Gastrocnemius medialis (tissue), 4 donors: ENCODE measurements around the gene TLL2. TPM values are rescaled to one million over a fixed set of nuclear protein-coding genes. Genes with fewer than 3 reads are reported as not detected.

Source experiments
- ATAC-seq, 2 donors: fragments of 150-250 bp; one replicate each; pipeline ENCODE4 v1.9.1; 2016
- DNase-seq, 2 donors: peaks; one replicate each; pipeline ENCODE4 v3.0.0-alpha.2; 2019
- H3K27ac ChIP-seq, 4 donors: fragments of 200-600 bp; sonication (generic); 1 replicate in 1 of 4; 2 replicates in 3 of 4; pipeline ENCODE4 v1.5.1; 2016 to 2018; ENCODE audit warnings: mild to moderate bottlenecking in 2 of 4, moderate library complexity in 1 of 4
- H3K27me3 ChIP-seq, 3 donors: fragments of 200-600 bp; sonication (generic) in 2 of 3; 1 replicate in 1 of 3; 2 replicates in 2 of 3; pipeline versions ENCODE4 v1.5.1 to v1.6.0; 2016 to 2019; ENCODE audit warnings: mild to moderate bottlenecking in 1 of 3, moderate library complexity in 1 of 3
- H3K36me3 ChIP-seq, 2 donors: fragments of 200-600 bp; sonication (generic) in 1 of 2; one replicate each; pipeline ENCODE4 v1.5.1; 2017 to 2018
- H3K4me1 ChIP-seq, 2 donors: fragments of 200-600 bp; sonication (generic) in 1 of 2; one replicate each; pipeline ENCODE4 v1.5.1; 2016 to 2017; ENCODE audit warnings: mild to moderate bottlenecking in 2 of 2
- H3K4me3 ChIP-seq, 4 donors: fragments of 200-600 bp; sonication (generic) in 3 of 4; 1 replicate in 1 of 4; 2 replicates in 3 of 4; pipeline ENCODE4 v1.5.1; 2016 to 2019; ENCODE audit warnings: mild to moderate bottlenecking in 2 of 4
- H3K9me3 ChIP-seq, 3 donors: fragments of 200-600 bp; sonication (generic) in 2 of 3; 1 replicate in 1 of 3; 2 replicates in 2 of 3; pipeline ENCODE4 v1.5.1; 2016 to 2019
- POLR2A ChIP-seq, 2 donors: fragments of 450-650 bp; IDR thresholded peaks; one replicate each; pipeline ENCODE4 v1.6.1; 2017; ENCODE audit warnings: antibody characterized with exemption in 2 of 2, mild to moderate bottlenecking in 2 of 2, moderate library complexity in 2 of 2
- in situ Hi-C, 4 donors: fragments of 200-750 bp; cut with MboI; loops; one replicate each; pipeline versions ENCODE4 v1.15.0 to v1.8.0; 2017; ENCODE audit warnings: low sequenced_read_pairs in 4 of 4
- intact Hi-C: fragments of 100-400 bp; cut with DNase I; formaldehyde crosslinking; loops from one replicate; pipeline ENCODE4 v1.15.1; 2023; ENCODE audit warnings: low total_unique reads
- total RNA-seq, 4 donors: library from RNA; depleted of rRNA; stranded (reverse); fragments of >200 nt; gene quantifications; one replicate each; pipeline versions ENCODE4 v1.1.0 to v1.2.3, GENCODE V29; 2016
- TF ChIP-seq, protein P1 (sequence below), 5 experiments: fragments of 450-650 bp in 3 of 5; fragments of 200-600 bp in 2 of 5; sonication (generic) in 2 of 5; IDR thresholded peaks in 4 of 5; conservative IDR thresholded peaks in 1 of 5; 1 replicate in 4 of 5; 2 replicates in 1 of 5; pipeline ENCODE4 v1.5.1; 2016 to 2019; ENCODE audit warnings: antibody characterized with exemption in 5 of 5, mild to moderate bottlenecking in 3 of 5, moderate library complexity in 3 of 5

Gene TLL2
- total RNA-seq, 4 donors from 2014 or later = 0.10 to 1.0 (median 0.44) TPM; not detected in 1

DNA sequence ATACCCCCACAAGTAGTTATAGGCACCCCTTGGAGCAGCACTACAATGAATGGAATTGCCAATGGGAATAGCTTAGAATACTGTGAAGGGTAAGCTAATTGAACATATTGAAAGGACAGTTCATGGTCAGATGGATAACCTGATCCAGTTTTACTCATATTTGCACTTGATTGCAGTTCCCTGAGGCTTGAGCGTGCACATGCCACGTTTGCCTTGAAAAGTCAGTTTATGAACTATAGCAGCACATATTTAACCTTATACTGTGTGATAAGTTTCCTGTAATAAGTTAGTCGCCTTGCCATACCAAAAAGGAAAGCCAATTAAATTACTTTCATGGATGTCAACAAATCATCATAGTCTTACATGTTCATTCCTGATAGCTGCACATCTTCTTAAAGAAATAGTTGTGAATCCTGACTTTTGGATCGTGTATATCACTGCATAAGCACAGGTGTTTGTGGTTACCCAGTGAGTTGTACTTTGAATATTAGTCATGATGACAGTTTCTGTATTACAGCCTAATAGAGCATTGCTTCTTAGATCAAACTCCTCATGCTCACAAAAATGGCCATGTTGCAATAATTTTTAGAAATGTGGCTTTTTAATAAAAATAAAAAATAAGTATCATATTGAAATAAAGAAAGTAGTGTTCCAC lies 187.9 kb downstream of the TLL2 start:
- intact Hi-C loops (no loop called here), in situ Hi-C loops (no loop called here)
- DNase-seq = no peak
- H3K27me3 ChIP-seq = no peaks in the 10 kb centered on the region
- no peaks in the 10 kb centered on the region for H3K4me1 ChIP-seq
- TF ChIP-seq, protein P1, sequence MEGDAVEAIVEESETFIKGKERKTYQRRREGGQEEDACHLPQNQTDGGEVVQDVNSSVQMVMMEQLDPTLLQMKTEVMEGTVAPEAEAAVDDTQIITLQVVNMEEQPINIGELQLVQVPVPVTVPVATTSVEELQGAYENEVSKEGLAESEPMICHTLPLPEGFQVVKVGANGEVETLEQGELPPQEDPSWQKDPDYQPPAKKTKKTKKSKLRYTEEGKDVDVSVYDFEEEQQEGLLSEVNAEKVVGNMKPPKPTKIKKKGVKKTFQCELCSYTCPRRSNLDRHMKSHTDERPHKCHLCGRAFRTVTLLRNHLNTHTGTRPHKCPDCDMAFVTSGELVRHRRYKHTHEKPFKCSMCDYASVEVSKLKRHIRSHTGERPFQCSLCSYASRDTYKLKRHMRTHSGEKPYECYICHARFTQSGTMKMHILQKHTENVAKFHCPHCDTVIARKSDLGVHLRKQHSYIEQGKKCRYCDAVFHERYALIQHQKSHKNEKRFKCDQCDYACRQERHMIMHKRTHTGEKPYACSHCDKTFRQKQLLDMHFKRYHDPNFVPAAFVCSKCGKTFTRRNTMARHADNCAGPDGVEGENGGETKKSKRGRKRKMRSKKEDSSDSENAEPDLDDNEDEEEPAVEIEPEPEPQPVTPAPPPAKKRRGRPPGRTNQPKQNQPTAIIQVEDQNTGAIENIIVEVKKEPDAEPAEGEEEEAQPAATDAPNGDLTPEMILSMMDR (IDR thresholded peaks at IDR 0.05 in 4 of 5, conservative IDR thresholded peaks at IDR 0.05 in 1 of 5) = no peak
- TF ChIP-seq POLR2A (IDR thresholded peaks at IDR 0.05) = no peak
- H3K4me3 ChIP-seq = no peak overlapping the region
- no peak overlapping the region for H3K27ac ChIP-seq
- no peaks in the 10 kb centered on the region for H3K9me3 ChIP-seq
- no peak for ATAC-seq
- no peaks in the 10 kb centered on the region for H3K36me3 ChIP-seq

DNA sequence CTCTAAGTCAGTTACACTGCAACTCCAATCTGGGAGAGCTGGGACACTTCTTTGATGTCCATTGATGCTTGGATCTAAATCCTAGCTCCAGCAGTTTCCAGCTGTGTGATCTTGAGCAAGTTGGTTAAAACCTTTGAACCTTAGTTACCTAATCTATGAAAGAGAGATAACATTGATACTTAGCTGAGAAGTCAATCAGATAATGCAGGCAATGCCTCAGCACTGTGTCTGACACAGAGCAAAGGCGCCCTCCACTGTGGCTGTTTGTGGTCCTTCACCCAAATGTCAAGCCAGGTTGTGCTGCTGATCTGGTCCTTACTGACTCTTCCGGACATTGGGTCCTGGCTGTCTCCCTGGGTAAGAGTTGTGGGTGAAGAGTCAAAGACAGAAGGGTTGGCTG lies 189.3 kb downstream of the TLL2 start:
- ATAC-seq (no peak), DNase-seq (no peak)
- Histone ChIP-seq H3K27ac (no peak overlapping the region), H3K4me1 (no peaks in the 10 kb centered on the region), H3K4me3 (no peak overlapping the region), H3K36me3 (no peaks in the 10 kb centered on the region), H3K27me3 (no peaks in the 10 kb centered on the region), H3K9me3 (no peaks in the 10 kb centered on the region)
- TF ChIP-seq, protein P1 (IDR thresholded peaks at IDR 0.05 in 4 of 5, conservative IDR thresholded peaks at IDR 0.05 in 1 of 5) = no peak
- no peak for TF ChIP-seq POLR2A (IDR thresholded peaks at IDR 0.05)
- in situ Hi-C loops (no loop called here), intact Hi-C loops (no loop called here)

DNA sequence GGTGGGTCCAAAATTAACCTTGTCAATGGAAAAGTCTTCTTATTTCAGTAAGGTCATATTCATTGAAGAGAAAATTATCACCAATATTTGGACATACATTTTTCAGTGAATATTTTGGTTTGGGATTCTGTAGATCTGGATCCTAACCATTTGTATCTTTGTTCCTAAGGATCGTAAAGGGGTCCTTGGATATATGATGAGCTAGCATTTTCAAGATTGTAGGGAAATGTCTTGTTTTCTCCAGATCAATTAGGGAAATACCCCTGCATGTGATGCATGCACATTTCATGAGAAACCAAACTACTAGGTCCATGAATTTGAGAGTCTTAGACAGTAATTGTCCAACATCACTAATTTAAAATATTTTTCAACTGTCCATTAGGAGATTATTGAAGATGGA lies 191.5 kb downstream of the TLL2 start:
- intact Hi-C loops = no loop called here
- DNase-seq (no peak), ATAC-seq (no peak)
- Histone ChIP-seq H3K27me3 (no peaks in the 10 kb centered on the region), H3K4me3 (no peak overlapping the region), H3K9me3 (no peaks in the 10 kb centered on the region), H3K27ac (no peak overlapping the region), H3K4me1 (no peaks in the 10 kb centered on the region), H3K36me3 (no peaks in the 10 kb centered on the region)
- TF ChIP-seq, protein P1 (IDR thresholded peaks at IDR 0.05 in 4 of 5, conservative IDR thresholded peaks at IDR 0.05 in 1 of 5) = no peak
- TF ChIP-seq POLR2A (IDR thresholded peaks at IDR 0.05) = no peak
- in situ Hi-C loops = no loop called here

DNA sequence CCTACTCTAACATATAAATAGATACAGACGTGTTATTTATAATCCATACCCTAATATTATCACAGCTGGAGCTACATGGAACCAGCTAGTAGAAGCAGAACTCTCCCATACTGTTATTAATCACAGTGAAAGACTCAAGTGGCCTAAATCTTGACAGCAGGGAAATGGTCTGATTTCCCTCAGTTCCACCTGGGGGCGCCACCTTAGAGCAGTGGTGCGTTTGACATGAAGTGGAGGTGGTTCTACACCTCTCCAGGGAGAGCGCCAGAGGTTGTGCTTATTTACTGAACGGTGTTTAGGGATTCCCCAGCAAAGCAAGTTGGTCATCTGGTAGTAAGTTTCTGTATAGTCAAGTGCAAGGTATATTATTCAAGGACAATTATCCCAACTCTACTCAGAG lies 191.9 kb downstream of the TLL2 start:
- intact Hi-C loops = no loop called here
- Histone ChIP-seq H3K36me3 (no peaks in the 10 kb centered on the region), H3K27ac (no peak overlapping the region), H3K4me3 (no peak overlapping the region), H3K4me1 (no peaks in the 10 kb centered on the region), H3K9me3 (no peaks in the 10 kb centered on the region), H3K27me3 (peaks cover 0 to under 1% (median 0%) of the 10 kb centered on the region in 3 donors)
- DNase-seq (no peak), ATAC-seq (no peak)
- in situ Hi-C loops = no loop called here
- TF ChIP-seq POLR2A (IDR thresholded peaks at IDR 0.05) = no peak
- TF ChIP-seq, protein P1 (IDR thresholded peaks at IDR 0.05 in 4 of 5, conservative IDR thresholded peaks at IDR 0.05 in 1 of 5) = no peak
